GM21717 (cell line): ENCODE measurements around the gene OR4K17.
"Not testable (repeated sequence)": the region's sequence is repeated elsewhere in the genome, so short reads cannot be mapped to it uniquely, and the experiment has no call there.

Experiments used
- ATAC-seq: cut with Tn5 transposase; IDR thresholded peaks from one replicate; pipeline ENCODE4 v1.9.1; 2021; ENCODE audit warnings: mild to moderate bottlenecking, moderate library complexity; ENCODE audit not compliant: unreplicated experiment

The OR4K17 gene, protein sequence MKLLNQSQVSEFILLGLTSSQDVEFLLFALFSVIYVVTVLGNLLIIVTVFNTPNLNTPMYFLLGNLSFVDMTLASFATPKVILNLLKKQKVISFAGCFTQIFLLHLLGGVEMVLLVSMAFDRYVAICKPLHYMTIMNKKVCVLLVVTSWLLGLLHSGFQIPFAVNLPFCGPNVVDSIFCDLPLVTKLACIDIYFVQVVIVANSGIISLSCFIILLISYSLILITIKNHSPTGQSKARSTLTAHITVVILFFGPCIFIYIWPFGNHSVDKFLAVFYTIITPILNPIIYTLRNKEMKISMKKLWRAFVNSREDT

GRCh38 chr14:20110438-20110837, at the start of gene OR4K17:
Gene OR4K17 (plus strand): TSS chr14:20110739. CDS start chr14:20117500, 6,761 bp downstream.
- ATAC-seq, result no peak

GRCh38 chr14:20092050-20092449, 18.5 kb upstream of the OR4K17 start:
- no peak for ATAC-seq

- no peak for ATAC-seq
Measured at GRCh38 chr14:20093442-20093841, 17.1 kb upstream of the OR4K17 start.

DNA sequence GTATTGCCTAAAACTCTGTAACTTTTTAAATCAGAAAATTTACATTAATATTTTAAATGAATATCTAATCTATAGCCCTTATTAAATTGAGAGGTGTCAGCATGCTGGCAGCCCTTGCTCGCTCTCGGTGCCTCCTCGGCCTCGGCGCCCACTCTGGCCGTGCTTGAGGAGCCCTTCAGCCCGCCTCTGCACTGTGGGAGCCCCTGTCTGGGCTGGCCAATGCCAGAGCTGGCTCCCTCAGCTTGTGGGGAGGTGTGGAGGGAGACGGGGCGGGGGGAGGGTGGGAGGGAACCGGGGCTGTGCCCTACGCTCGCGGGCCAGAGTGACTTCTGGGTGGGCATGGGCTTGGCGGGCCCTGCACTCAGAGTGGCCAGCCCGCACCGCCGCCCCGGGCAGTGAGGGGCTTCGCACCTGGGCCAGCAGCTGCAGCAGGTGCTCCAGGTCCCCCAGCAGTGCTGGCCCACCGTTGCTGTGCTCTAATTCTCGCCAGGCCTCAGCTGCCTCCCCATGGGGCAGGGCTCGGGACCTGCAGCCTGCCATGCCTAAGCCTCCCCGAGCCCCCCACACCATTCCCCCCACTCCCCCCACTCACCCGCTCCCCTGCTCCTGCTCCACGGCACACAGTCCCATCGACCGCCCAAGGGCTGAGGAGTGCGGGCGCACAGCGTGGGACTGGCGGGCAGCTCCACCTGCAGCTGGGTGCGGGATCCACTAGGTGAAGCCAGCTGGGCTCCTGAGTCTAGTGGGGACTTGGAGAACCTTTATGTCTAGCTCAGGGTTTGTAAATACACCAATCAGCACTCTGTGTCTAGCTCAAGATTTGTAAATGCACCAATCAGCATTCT, 11.4 kb upstream of the OR4K17 start:
- ATAC-seq, result not testable (repeated sequence)

GRCh38 chr14:20112321-20112720, 1.8 kb downstream of the OR4K17 start:
- ATAC-seq, result no peak

DNA sequence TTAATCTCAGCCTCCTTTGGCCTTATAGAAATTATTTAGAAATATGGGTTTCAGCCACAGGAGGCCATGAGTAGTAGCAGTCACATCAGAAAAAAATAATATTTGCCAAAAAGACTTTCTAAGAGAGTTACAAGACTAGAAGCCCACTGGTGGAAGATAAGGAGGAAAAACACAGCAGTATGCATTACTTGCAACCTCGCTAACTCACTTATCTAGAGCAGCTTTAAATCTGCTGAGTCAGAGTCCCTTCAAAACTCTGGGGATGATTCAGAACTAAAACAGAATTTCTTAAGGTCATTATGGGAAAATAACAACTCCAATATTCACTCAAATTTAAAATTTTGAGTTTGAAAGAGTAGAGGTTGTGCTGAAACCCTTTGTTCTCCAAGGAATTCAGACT, 6.2 kb downstream of the OR4K17 start:
- no peak for ATAC-seq

- ATAC-seq, result no peak
Measured at GRCh38 chr14:20118795-20119194, 8.3 kb downstream of the OR4K17 start.

DNA sequence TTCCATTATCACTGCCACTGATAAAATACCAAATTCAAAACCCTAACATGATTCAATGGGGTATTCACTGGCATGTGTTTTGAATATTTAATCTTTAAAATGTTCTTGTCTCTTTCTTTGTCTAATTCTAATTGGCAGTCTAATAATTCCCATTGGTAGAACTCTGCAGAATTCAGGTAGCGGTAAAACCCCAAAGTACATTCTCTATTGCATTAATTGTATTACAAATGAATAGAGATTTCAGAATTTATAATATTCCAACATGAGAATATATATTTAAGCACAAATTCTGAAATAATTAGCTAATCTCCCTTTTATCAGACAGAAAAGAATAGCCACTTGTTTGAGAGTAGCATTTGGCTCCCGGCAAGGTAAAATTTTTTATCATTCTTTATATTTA, 28.0 kb downstream of the OR4K17 start, which contains the start of gene OR4N5:
TSS of gene OR4N5 (plus strand) at position 301 of the 400 bp plus-strand sequence. CDS start 4,916 bp downstream, outside the sequence.
- ATAC-seq, result no peak

GRCh38 chr14:20143911-20144310, 33.4 kb downstream of the OR4K17 start:
- no peak for ATAC-seq

DNA sequence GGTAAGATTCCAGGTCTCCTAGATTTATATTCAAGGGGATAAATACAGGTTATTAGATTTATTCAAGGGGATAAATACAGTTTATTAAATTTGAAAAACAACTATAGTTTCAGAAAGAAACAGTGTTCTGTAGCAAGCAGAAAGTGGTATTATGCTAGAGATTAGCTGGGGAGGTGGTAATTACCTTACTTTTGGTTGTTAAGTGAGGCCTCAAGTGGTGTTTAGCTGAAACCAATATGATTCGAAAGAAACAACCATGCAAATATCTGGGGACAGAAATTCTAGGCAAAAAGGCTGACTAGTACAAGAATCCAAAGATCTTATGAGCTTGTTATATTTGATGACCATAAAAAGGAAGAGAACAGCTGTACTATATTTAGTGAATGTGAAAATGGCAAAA, 34.3 kb downstream of the OR4K17 start:
- no peak for ATAC-seq

DNA sequence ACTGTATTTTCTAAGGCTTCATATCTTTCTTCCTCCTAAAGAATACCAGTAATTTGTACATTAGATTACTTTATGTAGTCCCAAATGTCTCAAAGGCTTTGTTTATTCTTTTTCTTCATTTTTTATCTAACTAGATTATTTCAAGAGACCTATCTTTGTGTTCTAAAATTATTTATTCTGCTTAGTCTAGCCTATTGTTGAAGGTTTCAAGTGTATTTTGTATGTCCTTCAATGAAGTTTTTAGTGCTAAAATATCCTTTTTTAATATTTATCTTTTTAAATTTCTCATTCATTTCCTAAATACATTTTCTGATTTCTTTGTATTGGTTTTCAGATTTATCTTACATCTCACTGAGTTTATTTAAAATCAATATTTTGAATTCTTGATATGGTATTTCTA, 53.9 kb downstream of the OR4K17 start:
- ATAC-seq, result no peak

DNA sequence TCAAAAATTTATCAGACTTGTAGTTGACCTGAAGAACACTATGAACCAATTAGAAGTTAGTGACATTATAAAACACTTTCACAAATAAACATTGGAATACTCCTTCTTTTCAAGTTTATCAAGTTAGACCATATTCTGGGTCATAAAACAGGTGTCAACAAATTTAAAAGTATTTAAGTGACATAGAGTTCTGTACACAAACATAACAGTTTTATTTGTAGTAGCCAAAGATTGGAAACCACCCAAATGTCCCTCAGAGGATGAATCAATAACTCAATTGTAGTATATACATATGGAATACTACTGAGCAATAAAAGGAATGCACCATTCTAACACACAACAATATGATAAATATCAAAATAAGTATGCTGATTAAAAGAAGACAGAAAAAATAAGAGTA, 56.6 kb downstream of the OR4K17 start:
- no peak for ATAC-seq

- ATAC-seq, result not testable (repeated sequence)
Measured at GRCh38 chr14:20169852-20170251, 59.3 kb downstream of the OR4K17 start.
